ENCODE results near the gene PLXNA4.

DNA sequence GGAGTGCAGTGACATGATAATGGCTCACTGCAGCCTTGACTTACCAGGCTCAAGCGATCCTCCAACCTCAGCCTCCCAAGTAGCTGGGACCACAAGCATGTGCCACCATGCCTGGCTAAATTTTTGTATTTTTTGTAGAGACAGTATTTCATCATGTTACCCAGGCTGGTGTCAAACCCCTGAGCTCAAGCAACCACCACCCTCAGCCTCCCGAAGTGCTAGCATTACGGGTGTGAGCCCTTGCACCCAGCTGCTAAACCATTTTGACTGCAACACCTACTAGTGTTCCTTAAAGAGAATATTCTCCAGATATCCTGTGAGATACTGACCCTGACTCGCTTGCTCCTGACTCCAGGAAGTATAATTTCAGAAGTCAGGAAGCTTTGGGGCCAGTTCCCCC, 85.8 kb downstream of the PLXNA4 start:
- TF ChIP-seq, protein P1, sequence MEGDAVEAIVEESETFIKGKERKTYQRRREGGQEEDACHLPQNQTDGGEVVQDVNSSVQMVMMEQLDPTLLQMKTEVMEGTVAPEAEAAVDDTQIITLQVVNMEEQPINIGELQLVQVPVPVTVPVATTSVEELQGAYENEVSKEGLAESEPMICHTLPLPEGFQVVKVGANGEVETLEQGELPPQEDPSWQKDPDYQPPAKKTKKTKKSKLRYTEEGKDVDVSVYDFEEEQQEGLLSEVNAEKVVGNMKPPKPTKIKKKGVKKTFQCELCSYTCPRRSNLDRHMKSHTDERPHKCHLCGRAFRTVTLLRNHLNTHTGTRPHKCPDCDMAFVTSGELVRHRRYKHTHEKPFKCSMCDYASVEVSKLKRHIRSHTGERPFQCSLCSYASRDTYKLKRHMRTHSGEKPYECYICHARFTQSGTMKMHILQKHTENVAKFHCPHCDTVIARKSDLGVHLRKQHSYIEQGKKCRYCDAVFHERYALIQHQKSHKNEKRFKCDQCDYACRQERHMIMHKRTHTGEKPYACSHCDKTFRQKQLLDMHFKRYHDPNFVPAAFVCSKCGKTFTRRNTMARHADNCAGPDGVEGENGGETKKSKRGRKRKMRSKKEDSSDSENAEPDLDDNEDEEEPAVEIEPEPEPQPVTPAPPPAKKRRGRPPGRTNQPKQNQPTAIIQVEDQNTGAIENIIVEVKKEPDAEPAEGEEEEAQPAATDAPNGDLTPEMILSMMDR (IDR thresholded peaks at IDR 0.05; ENCODE audit: insufficient read depth, low read length), result no peak
- no peak for TF ChIP-seq POLR2AphosphoS5 (IDR thresholded peaks at IDR 0.05; ENCODE audit: low read depth)
